ENCODE data around the gene SKAP1. TPM values are rescaled to one million over a fixed set of nuclear protein-coding genes. Genes with fewer than 3 reads are reported as not detected.
A peak's percentile ranks its signal among the peaks of the same experiment; 100 is the strongest.

SKAP1 gene
- total and polyA plus RNA-seq, 11 donors, result 0.25 to 5.3 (median 0.38) TPM; not detected in 6

DNA sequence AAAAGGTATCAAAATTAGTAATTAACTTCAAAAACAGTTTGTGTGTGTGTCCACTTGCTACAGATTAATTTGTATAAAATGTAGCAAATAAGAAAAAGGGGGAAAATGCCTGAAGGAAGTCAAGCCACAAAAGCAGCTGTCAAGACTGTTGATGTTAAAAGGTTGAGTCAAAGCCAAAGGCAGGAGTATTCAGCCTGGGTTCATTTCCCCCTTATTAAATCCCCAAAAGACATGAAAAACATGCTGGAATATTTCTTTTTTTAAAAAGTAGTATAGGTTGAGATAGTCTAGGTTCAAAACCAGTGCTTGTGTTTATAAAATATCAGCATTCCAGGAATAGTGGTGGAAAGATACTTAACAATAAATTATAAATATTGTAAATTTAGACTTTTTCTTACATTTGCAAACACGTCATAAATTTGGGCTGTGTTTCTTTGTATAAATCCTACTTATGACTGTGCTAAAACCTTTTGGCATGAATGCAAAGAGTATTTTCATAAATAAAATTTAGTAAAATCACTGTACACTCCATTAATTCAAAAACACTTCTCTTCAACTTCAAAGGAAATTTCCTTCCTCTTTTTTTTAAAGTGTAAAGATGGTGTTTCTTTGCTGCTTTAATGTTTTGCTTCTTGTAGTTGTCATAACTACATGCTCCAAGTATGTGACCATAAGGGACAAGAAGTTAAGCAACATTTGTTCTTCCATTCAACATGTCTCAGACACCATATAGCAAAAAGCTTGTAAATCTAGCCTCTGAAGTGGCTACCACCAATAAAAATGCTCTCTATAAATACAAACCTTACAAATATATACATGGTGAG, 72.0 kb downstream of the SKAP1 start:
- Histone ChIP-seq H3K36me3 (no peaks in the 10 kb centered on the region), H3K27me3 (peaks cover 0 to 85% (median 20%) of the 10 kb centered on the region in 9 donors), H3K9me3 (no peaks in the 10 kb centered on the region), H3K27ac (no peak overlapping the region), H3K4me1 (no peaks in the 10 kb centered on the region), H3K4me3 (no peak overlapping the region)
- ATAC-seq (no peak), DNase-seq (no peak)
- 59 to 78% (median 73%) methylated on average over 1 of the region's 1 CpG for WGBS, 4 donors
- intact Hi-C loops (cut with DNase I), result loop anchor here in 2 of 10 donors (2.0 to 10.0 kb wide), 2 partner anchors 17 to 97 kb away; no protein-coding TSS in a partner anchor
- TF ChIP-seq POLR2A (IDR thresholded peaks at IDR 0.05), result no peak
- TF ChIP-seq, protein P1, sequence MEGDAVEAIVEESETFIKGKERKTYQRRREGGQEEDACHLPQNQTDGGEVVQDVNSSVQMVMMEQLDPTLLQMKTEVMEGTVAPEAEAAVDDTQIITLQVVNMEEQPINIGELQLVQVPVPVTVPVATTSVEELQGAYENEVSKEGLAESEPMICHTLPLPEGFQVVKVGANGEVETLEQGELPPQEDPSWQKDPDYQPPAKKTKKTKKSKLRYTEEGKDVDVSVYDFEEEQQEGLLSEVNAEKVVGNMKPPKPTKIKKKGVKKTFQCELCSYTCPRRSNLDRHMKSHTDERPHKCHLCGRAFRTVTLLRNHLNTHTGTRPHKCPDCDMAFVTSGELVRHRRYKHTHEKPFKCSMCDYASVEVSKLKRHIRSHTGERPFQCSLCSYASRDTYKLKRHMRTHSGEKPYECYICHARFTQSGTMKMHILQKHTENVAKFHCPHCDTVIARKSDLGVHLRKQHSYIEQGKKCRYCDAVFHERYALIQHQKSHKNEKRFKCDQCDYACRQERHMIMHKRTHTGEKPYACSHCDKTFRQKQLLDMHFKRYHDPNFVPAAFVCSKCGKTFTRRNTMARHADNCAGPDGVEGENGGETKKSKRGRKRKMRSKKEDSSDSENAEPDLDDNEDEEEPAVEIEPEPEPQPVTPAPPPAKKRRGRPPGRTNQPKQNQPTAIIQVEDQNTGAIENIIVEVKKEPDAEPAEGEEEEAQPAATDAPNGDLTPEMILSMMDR (IDR thresholded peaks at IDR 0.05), result no peak

DNA sequence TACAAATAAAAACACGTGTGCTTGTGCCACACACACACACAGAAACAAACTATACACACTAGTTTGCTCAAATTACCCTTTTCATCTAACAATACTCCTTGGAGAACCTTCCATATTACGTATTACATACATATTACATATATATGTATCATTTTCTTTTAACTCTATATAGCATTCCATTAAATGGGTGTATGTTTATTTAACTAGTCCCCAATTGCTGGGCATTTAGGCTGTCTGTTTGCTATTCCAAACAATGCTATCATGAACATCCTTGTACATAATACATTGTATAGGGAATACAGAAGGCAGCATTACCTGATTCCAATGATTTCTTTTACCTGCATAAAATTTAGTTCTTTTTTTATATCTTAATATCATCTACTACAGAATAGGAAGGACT, 73.1 kb downstream of the SKAP1 start:
- no peaks in the 10 kb centered on the region for H3K9me3 ChIP-seq
- H3K4me3 ChIP-seq, result no peak overlapping the region
- H3K36me3 ChIP-seq, result no peaks in the 10 kb centered on the region
- peaks cover 0 to 85% (median 19%) of the 10 kb centered on the region in 9 donors for H3K27me3 ChIP-seq
- intact Hi-C loops (cut with DNase I), result loop anchor here in 2 of 10 donors (2.0 to 10.0 kb wide), 2 partner anchors 16 to 98 kb away; no protein-coding TSS in a partner anchor
- TF ChIP-seq POLR2A (IDR thresholded peaks at IDR 0.05), result no peak
- TF ChIP-seq, protein P1 (IDR thresholded peaks at IDR 0.05), result no peak
- 70 to 81% (median 72%) methylated on average over 2 of the region's 2 CpGs for WGBS, 4 donors
- DNase-seq (no peak), ATAC-seq (no peak)
- no peak overlapping the region for H3K27ac ChIP-seq
- no peaks in the 10 kb centered on the region for H3K4me1 ChIP-seq

DNA sequence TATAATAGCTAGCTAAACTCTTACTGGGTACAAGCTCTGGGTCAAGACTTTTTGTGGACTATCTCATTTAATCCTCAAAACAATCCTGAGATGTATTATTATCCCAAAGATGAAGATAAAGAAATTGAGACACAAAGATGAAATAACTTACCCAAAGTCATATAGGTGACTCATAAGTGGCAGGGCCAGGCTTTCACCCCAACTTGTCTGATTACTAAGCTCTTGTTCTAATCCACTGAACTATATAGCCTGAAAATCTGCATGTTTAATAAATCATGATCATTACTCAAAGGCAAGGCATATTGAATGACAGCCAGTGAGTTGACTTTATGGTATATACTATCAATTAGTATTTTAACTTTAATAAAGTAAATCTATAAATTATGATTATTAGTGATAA, 77.4 kb downstream of the SKAP1 start:
- Histone ChIP-seq H3K4me3 (no peak overlapping the region), H3K9me3 (no peaks in the 10 kb centered on the region), H3K27ac (no peak overlapping the region), H3K4me1 (no peaks in the 10 kb centered on the region), H3K27me3 (peaks cover 0 to 89% (median 10%) of the 10 kb centered on the region in 9 donors), H3K36me3 (no peaks in the 10 kb centered on the region)
- ATAC-seq, result no peak
- intact Hi-C loops (cut with DNase I), result loop anchor here in 4 of 10 donors (5.0 to 10.0 kb wide), 3 partner anchors 102 to 270 kb away; partner anchors contain the start of genes HOXB3 (in 2 of the 4) and HOXB5 (in 2 of the 4)
- TF ChIP-seq, protein P1 (IDR thresholded peaks at IDR 0.05), result no peak
- TF ChIP-seq POLR2A (IDR thresholded peaks at IDR 0.05), result no peak
- DNase-seq, result no peak

DNA sequence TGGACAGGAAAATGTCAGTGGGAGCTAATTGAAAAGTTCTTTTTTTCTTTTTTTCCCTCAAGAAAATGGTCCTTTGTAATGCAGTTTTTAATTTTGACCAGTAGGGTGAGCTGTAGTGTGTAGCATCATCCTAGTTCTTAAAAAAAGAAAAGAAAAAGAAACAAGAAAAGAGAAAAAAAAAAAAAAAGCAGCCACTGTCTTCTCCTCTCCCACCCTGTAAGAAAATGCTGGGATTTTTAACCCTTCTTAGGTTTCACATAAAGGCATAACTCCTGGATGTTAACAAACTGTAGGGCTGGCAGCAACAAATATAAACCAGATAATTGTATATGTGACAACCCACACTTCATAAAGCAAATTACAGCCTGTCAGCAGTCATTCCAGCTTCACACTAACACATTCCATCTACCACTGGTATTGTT, 78.1 kb downstream of the SKAP1 start:
- Histone ChIP-seq H3K4me1 (no peaks in the 10 kb centered on the region), H3K36me3 (no peaks in the 10 kb centered on the region), H3K27me3 (peaks cover 0 to 82% (median 8%) of the 10 kb centered on the region in 9 donors), H3K27ac (no peak overlapping the region), H3K4me3 (no peak overlapping the region), H3K9me3 (no peaks in the 10 kb centered on the region)
- TF ChIP-seq, protein P1 (IDR thresholded peaks at IDR 0.05), result peak; percentile 46 to 71 (median 60)
- no peak for TF ChIP-seq POLR2A (IDR thresholded peaks at IDR 0.05)
- intact Hi-C loops (cut with DNase I), result loop anchor here in 5 of 10 donors (2.0 to 10.0 kb wide), 4 partner anchors 103 to 270 kb away; partner anchors contain the start of genes HOXB5 (in 3 of the 5) and HOXB3 (in 2 of the 5)
- DNase-seq (no peak), ATAC-seq (no peak)

All from heart left ventricle (tissue), 16 donors.